Central memory CD8-positive, alpha-beta T cell (primary cell): ENCODE measurements around the gene OCIAD1.

Experiments used
- ATAC-seq: fragments of 150-1000 bp; cut with Tn5 transposase; replicated peaks from 2 replicates; pipeline ENCODE4 v1.10.0; 2022; ENCODE audit warnings: mild to moderate bottlenecking, moderate FRiP score, moderate number of reproducible peaks; ENCODE audit not compliant: poor library complexity, severe bottlenecking; ENCODE audit errors: extremely low read depth
- DNase-seq, 2 donors: peaks; one replicate each; pipeline ENCODE4 v3.0.0; 2021; ENCODE audit warnings: low spot score in 2 of 2
- H3K27ac Mint-ChIP-seq: one replicate; pipeline ENCODE4 v1.8.0; 2022; ENCODE audit warnings: low read depth, mild to moderate bottlenecking, moderate library complexity, mixed read lengths
- H3K27me3 Mint-ChIP-seq: one replicate; pipeline ENCODE4 v1.8.0; 2022; ENCODE audit warnings: mixed read lengths
- H3K36me3 Mint-ChIP-seq: one replicate; pipeline ENCODE4 v1.8.0; 2022; ENCODE audit warnings: mild to moderate bottlenecking, moderate library complexity, mixed read lengths; ENCODE audit not compliant: insufficient read depth
- H3K4me1 Mint-ChIP-seq: one replicate; pipeline ENCODE4 v1.8.0; 2022; ENCODE audit warnings: mixed read lengths
- H3K4me3 Mint-ChIP-seq: one replicate; pipeline ENCODE4 v1.8.0; 2022; ENCODE audit warnings: mild to moderate bottlenecking, moderate library complexity, mixed read lengths
- H3K9me3 Mint-ChIP-seq: one replicate; pipeline ENCODE4 v1.8.0; 2022; ENCODE audit warnings: mixed read lengths

The OCIAD1 gene

GRCh38 chr4:48904541-48905142 lies 73.8 kb downstream of the OCIAD1 start:
- peak overlapping the region; percentile 98 for H3K27ac Mint-ChIP-seq
- DNase-seq (no peak), ATAC-seq (no peak)
- peaks cover 51% of the 10 kb centered on the region for H3K4me1 Mint-ChIP-seq
- H3K4me3 Mint-ChIP-seq: peak overlapping the region; percentile 97
- H3K9me3 Mint-ChIP-seq: no peaks in the 10 kb centered on the region
- peaks cover 30% of the 10 kb centered on the region for H3K36me3 Mint-ChIP-seq
- H3K27me3 Mint-ChIP-seq: no peaks in the 10 kb centered on the region

GRCh38 chr4:48905363-48906015 lies 74.6 kb downstream of the OCIAD1 start:
- Mint-ChIP-seq H3K36me3 (peaks cover 23% of the 10 kb centered on the region), H3K27ac (peak overlapping the region; percentile 98), H3K4me1 (peaks cover 47% of the 10 kb centered on the region), H3K4me3 (peak overlapping the region; percentile 97), H3K27me3 (no peaks in the 10 kb centered on the region), H3K9me3 (no peaks in the 10 kb centered on the region)
- ATAC-seq (no peak), DNase-seq (no peak)

GRCh38 chr4:48906206-48907173 lies 75.6 kb downstream of the OCIAD1 start, which contains the start of gene OCIAD2:
TSS of gene OCIAD2 (minus strand) at chr4:48906774. CDS start at chr4:48904549, 2,225 bp downstream.
- Mint-ChIP-seq H3K4me1 (peaks cover 41% of the 10 kb centered on the region), H3K9me3 (no peaks in the 10 kb centered on the region), H3K27me3 (no peaks in the 10 kb centered on the region), H3K27ac (peak within 1 kb of the TSS; percentile 98), H3K4me3 (peak within 1 kb of the TSS; percentile 97), H3K36me3 (peaks cover 23% of the 10 kb centered on the region)
- DNase-seq: peak; percentile 67 to 75
- ATAC-seq: peak; percentile 97

GRCh38 chr4:48907706-48908477 lies 77.0 kb downstream of the OCIAD1 start:
- Mint-ChIP-seq H3K4me3 (peak overlapping the region; percentile 45), H3K4me1 (peaks cover 32% of the 10 kb centered on the region), H3K27me3 (no peaks in the 10 kb centered on the region), H3K36me3 (peaks cover 16% of the 10 kb centered on the region), H3K27ac (peak overlapping the region; percentile 98), H3K9me3 (no peaks in the 10 kb centered on the region)
- DNase-seq (no peak), ATAC-seq (no peak)

- Mint-ChIP-seq H3K4me1 (peaks cover 29% of the 10 kb centered on the region), H3K4me3 (peak overlapping the region; percentile 45), H3K27me3 (no peaks in the 10 kb centered on the region), H3K36me3 (peaks cover 10% of the 10 kb centered on the region), H3K9me3 (no peaks in the 10 kb centered on the region), H3K27ac (peak overlapping the region; percentile 16)
- no peak for DNase-seq
- no peak for ATAC-seq
Observed at GRCh38 chr4:48908687-48909086, 77.8 kb downstream of the OCIAD1 start.

- Mint-ChIP-seq H3K4me1 (peaks cover 24% of the 10 kb centered on the region), H3K4me3 (no peak overlapping the region), H3K9me3 (no peaks in the 10 kb centered on the region), H3K27ac (no peak overlapping the region), H3K27me3 (no peaks in the 10 kb centered on the region), H3K36me3 (peaks cover 7% of the 10 kb centered on the region)
- no peak for DNase-seq
- ATAC-seq: no peak
Observed at GRCh38 chr4:48909697-48910096, 78.8 kb downstream of the OCIAD1 start.

- no peak overlapping the region for H3K4me3 Mint-ChIP-seq
- ATAC-seq (no peak), DNase-seq (no peak)
- peaks cover 16% of the 10 kb centered on the region for H3K4me1 Mint-ChIP-seq
- H3K9me3 Mint-ChIP-seq: no peaks in the 10 kb centered on the region
- no peak overlapping the region for H3K27ac Mint-ChIP-seq
- peaks cover 4% of the 10 kb centered on the region for H3K36me3 Mint-ChIP-seq
- H3K27me3 Mint-ChIP-seq: no peaks in the 10 kb centered on the region
Observed at GRCh38 chr4:48910511-48910910, 79.6 kb downstream of the OCIAD1 start.
